Fibroblast of villous mesenchyme (primary cell): Measurements from ENCODE around the gene SLC1A2. TPM values are rescaled to one million over a fixed set of nuclear protein-coding genes. Genes with fewer than 3 reads are reported as not detected.
A peak's percentile ranks its signal among the peaks of the same experiment; 100 is the strongest.

Experiments used
- DNase-seq: peaks from one replicate; pipeline ENCODE4 v3.0.0-alpha.2; 2010; ENCODE audit warnings: low read depth
- H3K4me3 ChIP-seq: 2 replicates; pipeline ENCODE4 v1.5.1; 2011; ENCODE audit warnings: low read depth, mild to moderate bottlenecking, low read length
- CTCF ChIP-seq: IDR thresholded peaks from 2 replicates; pipeline ENCODE4 v1.5.1; 2012; ENCODE audit warnings: low read depth, mild to moderate bottlenecking, low read length; ENCODE audit not compliant: insufficient read depth
- total RNA-seq: library from RNA; depleted of rRNA; stranded (reverse); fragments of >200 nt; gene quantifications from 2 replicates; pipeline ENCODE4 v1.2.3, GENCODE V29; 2012

SLC1A2 gene
- total RNA-seq, 1 donor = 23.7 TPM

- TF ChIP-seq CTCF = no peak
- no peak for DNase-seq
- no peak overlapping the region for H3K4me3 ChIP-seq
Measured at GRCh38 chr11:35290876-35291275, 128.5 kb downstream of the SLC1A2 start.

DNA sequence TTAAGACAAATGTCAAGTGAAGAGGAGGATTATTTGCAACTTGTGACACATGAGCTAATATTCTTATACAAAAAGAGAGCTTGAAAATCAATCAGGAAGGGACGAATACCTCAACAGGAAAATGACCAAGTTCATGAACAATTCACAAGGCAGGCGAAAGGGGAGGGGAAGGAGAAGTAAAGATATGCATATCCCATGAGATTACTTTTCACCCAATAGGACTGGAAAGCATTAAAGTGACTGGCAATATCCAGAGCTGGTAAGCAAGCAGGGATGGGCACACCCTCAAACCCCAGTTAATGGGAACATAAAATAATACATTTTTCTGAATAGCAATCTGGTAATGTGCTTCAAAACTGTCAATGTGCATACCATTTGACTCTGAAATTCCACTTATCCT, 129.5 kb downstream of the SLC1A2 start:
- no peak for TF ChIP-seq CTCF
- no peak overlapping the region for H3K4me3 ChIP-seq
- peak; percentile 42 for DNase-seq

DNA sequence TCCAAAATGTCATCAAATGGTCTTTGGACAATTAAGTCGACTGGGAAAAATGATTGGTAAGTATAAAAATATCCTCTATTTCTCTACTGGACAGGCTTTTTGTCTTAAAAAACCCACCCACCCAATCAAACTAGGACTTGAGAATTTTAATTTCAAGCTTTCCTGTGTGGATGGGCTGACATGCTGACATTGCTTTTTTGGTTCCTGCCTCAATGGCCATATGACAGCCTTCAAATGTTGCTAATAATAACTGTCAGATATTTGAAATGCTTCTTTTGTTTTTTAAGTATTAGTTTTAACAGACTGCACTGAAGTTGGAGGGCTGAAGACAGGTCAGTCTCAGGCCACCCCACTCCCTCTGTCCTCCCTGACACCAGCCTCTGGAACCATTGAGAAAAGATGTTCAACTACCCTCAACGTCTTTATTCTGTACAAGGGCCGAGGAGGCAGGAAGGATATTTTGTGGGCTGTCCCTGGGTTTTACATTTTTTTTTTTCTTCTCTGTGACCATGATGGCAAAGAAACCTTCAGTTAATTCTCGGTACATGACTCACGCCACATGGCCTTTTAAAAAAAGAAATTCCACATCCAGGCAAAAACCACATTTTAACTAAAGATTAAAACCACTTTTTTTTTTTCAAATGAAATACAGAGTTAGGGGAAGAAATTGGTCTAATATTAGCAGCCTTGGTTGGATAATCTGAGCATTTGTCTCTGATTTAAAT, 130.4 kb downstream of the SLC1A2 start:
- H3K4me3 ChIP-seq = no peak overlapping the region
- DNase-seq = peak; percentile 79
- no peak for TF ChIP-seq CTCF

DNA sequence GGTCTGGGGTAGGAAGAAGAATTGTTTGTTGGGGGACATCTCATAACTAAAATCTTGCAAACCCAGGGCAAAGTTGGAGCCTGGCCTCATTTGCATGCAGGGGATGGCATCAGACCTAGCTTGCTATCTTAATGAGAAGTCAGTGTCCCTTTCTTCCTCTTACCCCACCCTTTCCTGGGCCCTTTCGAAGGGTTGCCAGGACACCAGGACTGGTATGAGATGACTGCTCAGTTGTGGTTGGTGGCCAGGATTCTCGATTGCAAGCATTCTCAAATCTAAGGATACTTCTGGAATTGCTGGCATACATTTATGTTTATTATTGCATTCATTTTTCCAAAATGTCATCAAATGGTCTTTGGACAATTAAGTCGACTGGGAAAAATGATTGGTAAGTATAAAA, 131.0 kb downstream of the SLC1A2 start:
- H3K4me3 ChIP-seq = no peak overlapping the region
- TF ChIP-seq CTCF = no peak
- no peak for DNase-seq

DNA sequence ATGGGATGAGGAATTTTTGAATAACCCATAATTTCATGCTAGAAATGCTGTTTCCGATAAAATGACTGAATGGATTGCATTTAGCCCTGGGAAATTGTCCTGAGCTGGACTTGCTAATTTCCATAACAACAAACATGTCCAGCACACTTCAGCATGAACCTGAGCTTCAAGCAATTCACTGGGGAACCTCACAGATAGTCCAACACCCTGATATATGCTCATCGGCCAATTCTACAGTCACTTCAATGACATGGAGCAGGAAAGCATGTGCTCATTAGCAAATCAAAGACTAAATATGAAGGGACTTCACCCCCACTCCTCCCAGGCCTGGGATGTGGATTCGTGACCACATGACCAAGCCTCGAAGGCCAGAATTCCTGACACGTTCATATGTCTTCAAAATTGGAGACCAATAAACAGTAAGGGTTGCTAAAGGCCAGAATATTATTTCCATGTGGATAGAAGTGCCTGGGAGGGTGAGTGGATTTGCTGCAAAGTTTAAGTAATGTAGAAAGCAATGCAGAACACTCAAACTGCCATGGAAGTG, 131.9 kb downstream of the SLC1A2 start:
- no peak for TF ChIP-seq CTCF
- no peak for DNase-seq
- H3K4me3 ChIP-seq = no peak overlapping the region

- TF ChIP-seq CTCF = no peak
- no peak overlapping the region for H3K4me3 ChIP-seq
- DNase-seq = no peak
Measured at GRCh38 chr11:35286126-35286525, 133.2 kb downstream of the SLC1A2 start.

GRCh38 chr11:35285471-35285870, 133.9 kb downstream of the SLC1A2 start:
- H3K4me3 ChIP-seq = no peak overlapping the region
- TF ChIP-seq CTCF = no peak
- DNase-seq = no peak
